Non-pigmented ciliary epithelial cell (primary cell): ENCODE data around the gene FAS.
A peak's percentile ranks its signal among the peaks of the same experiment; 100 is the strongest.
"Not testable (repeated sequence)": the region's sequence is repeated elsewhere in the genome, so short reads cannot be mapped to it uniquely, and the experiment has no call there.

Experiments
- DNase-seq: peaks from one replicate; pipeline ENCODE4 v3.0.0-alpha.2; 2010; ENCODE audit warnings: low read depth

FAS gene

GRCh38 chr10:88992921-88993524 lies 2.4 kb downstream of the FAS start:
- DNase-seq = no peak

GRCh38 chr10:88994019-88994418 lies 3.4 kb downstream of the FAS start:
- no peak for DNase-seq

GRCh38 chr10:88995156-88995876 lies 4.7 kb downstream of the FAS start:
- no peak for DNase-seq

- no peak for DNase-seq
Measured at GRCh38 chr10:88996927-88997326, 6.3 kb downstream of the FAS start.

GRCh38 chr10:88999625-89000024 lies 9.0 kb downstream of the FAS start:
- DNase-seq = no peak

- DNase-seq = no peak
Measured at GRCh38 chr10:89001024-89001728, 10.6 kb downstream of the FAS start.

- DNase-seq = no peak
Measured at GRCh38 chr10:89001729-89002072, 11.1 kb downstream of the FAS start.

GRCh38 chr10:89002226-89002978 lies 11.8 kb downstream of the FAS start:
- no peak for DNase-seq

- no peak for DNase-seq
Measured at GRCh38 chr10:89003344-89003743, 12.7 kb downstream of the FAS start.

GRCh38 chr10:89007129-89007893 lies 16.7 kb downstream of the FAS start:
- DNase-seq = no peak

- not testable (repeated sequence) for DNase-seq
Measured at GRCh38 chr10:89018700-89019346, 28.2 kb downstream of the FAS start.

- DNase-seq = no peak
Measured at GRCh38 chr10:89019569-89020327, 29.1 kb downstream of the FAS start.

- DNase-seq = not testable (repeated sequence)
Measured at GRCh38 chr10:89021526-89021925, 30.9 kb downstream of the FAS start.

GRCh38 chr10:89022734-89023133 lies 32.1 kb downstream of the FAS start:
- no peak for DNase-seq

GRCh38 chr10:89025453-89025852 lies 34.9 kb downstream of the FAS start:
- no peak for DNase-seq

- no peak for DNase-seq
Measured at GRCh38 chr10:89029181-89029580, 38.6 kb downstream of the FAS start.

- DNase-seq = peak; percentile 55
Measured at GRCh38 chr10:89029785-89030437, 39.3 kb downstream of the FAS start.

GRCh38 chr10:89030791-89031190 lies 40.2 kb downstream of the FAS start:
- DNase-seq = no peak

GRCh38 chr10:89032141-89032891 lies 41.7 kb downstream of the FAS start:
- peak; percentile 53 for DNase-seq
